ENCODE measurements around the gene ANO3. TPM values are rescaled to one million over a fixed set of nuclear protein-coding genes. Genes with fewer than 3 reads are reported as not detected.

The ANO3 gene
- polyA plus RNA-seq, 1 experiment: 0.02 TPM

DNA sequence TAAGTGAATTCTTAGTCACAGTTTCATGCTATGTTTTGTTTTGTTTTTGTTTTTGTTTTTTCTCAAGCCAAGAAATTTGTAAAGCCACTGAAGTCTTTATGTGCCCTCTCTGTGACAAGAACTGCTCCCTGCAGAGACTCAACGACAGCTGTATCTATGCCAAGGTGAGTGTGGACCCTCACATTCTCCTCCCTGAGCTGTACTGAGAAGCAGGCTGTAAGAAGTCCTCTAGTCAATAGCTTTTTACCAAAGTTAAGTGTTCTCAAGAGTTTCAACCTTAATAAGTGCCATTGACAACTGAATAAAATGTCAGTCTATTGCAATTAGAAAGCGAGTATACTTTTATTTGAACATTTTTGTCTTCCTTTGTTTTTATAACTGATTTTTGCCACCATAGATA lies 221.3 kb downstream of the ANO3 start:
- no peak for DNase-seq (ENCODE audit: low read depth, low spot score)
- TF ChIP-seq, protein P1, sequence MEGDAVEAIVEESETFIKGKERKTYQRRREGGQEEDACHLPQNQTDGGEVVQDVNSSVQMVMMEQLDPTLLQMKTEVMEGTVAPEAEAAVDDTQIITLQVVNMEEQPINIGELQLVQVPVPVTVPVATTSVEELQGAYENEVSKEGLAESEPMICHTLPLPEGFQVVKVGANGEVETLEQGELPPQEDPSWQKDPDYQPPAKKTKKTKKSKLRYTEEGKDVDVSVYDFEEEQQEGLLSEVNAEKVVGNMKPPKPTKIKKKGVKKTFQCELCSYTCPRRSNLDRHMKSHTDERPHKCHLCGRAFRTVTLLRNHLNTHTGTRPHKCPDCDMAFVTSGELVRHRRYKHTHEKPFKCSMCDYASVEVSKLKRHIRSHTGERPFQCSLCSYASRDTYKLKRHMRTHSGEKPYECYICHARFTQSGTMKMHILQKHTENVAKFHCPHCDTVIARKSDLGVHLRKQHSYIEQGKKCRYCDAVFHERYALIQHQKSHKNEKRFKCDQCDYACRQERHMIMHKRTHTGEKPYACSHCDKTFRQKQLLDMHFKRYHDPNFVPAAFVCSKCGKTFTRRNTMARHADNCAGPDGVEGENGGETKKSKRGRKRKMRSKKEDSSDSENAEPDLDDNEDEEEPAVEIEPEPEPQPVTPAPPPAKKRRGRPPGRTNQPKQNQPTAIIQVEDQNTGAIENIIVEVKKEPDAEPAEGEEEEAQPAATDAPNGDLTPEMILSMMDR (IDR thresholded peaks at IDR 0.05; ENCODE audit: low read depth, low read length): no peak
- ChIA-PET POLR2A (no interaction called here), CTCF (no interaction called here)
- no peaks in the 10 kb centered on the region for H3K27me3 ChIP-seq (ENCODE audit: control insufficient read depth, insufficient read depth, low read length)
- no peak overlapping the region for H3K27ac ChIP-seq (ENCODE audit: low read depth, low read length)
- H3K9me3 ChIP-seq (ENCODE audit: control insufficient read depth, insufficient read depth, low read length): no peaks in the 10 kb centered on the region
- no peak overlapping the region for H3K4me3 ChIP-seq (ENCODE audit: low read depth, low read length)

DNA sequence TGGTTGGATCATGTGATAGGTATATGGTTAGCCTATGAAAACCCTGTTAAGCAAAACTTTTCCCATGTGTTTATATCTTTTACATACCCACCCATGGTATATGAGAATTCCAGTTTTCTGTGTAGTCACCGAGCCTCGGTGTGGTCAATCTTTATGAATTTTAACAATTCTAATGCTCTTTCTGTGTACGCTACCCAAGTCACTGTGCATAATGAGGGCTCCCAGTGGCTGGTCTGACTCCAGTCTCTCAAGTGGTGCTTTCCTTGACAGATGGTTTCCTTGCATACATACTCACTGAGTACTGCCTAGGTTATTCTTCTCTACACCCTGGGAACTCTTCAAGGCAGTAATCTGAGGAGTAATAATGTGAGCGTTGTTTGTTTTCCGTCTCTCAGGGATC lies 222.5 kb downstream of the ANO3 start:
- no peaks in the 10 kb centered on the region for H3K27me3 ChIP-seq (ENCODE audit: control insufficient read depth, insufficient read depth, low read length)
- no peaks in the 10 kb centered on the region for H3K9me3 ChIP-seq (ENCODE audit: control insufficient read depth, insufficient read depth, low read length)
- H3K27ac ChIP-seq (ENCODE audit: low read depth, low read length): no peak overlapping the region
- no peak overlapping the region for H3K4me3 ChIP-seq (ENCODE audit: low read depth, low read length)
- no peak for DNase-seq (ENCODE audit: low read depth, low spot score)
- POLR2A ChIA-PET: no interaction called here
- TF ChIP-seq, protein P1 (IDR thresholded peaks at IDR 0.05; ENCODE audit: low read depth, low read length): no peak
- CTCF ChIA-PET: no interaction called here

DNA sequence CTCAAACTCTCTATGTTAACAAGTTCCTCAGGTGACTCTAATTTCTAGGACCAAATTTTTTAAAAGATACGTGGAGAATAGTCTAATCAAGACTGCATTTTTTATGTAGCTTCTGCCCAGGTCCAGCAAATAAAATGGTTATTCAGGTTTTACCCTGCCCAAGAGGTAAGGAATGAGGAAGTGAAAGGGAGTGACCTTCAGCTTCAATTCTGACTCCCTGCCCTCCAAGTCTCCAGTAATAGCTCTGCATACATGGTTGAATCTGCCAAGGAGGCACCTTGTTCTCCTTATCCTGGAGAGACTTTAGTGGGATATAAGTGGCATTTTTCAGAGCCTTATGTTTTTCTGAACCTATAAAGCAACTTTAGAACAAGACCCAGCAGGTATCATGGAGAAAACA lies 224.7 kb downstream of the ANO3 start:
- H3K27me3 ChIP-seq (ENCODE audit: control insufficient read depth, insufficient read depth, low read length): no peaks in the 10 kb centered on the region
- no peaks in the 10 kb centered on the region for H3K9me3 ChIP-seq (ENCODE audit: control insufficient read depth, insufficient read depth, low read length)
- TF ChIP-seq, protein P1 (IDR thresholded peaks at IDR 0.05; ENCODE audit: low read depth, low read length): no peak
- POLR2A ChIA-PET: no interaction called here
- no peak overlapping the region for H3K4me3 ChIP-seq (ENCODE audit: low read depth, low read length)
- no peak for DNase-seq (ENCODE audit: low read depth, low spot score)
- CTCF ChIA-PET: interaction anchor here (0.8 to 1.1 kb wide), 2 partner anchors 272 to 602 kb away, joined by 3 to 4 read pairs; no protein-coding TSS in a partner anchor
- no peak overlapping the region for H3K27ac ChIP-seq (ENCODE audit: low read depth, low read length)

DNA sequence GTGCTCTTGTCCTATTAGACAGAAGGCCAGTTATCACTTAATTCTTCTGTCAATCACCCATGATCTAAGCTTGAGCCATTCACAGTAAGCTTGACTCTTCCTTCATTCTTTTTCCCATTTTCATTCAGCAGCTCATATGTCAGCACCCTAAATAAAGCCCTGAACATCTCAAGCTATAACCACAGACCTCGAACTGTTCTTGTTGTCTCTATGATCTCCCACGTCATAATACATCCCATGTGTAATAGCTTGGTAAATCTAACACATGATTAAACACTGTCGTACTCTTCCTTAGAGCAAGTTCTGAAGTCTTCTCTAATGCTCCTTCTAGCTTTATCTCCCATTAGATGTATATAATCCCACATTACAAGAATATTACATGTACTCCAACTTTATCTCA lies 225.7 kb downstream of the ANO3 start:
- H3K27me3 ChIP-seq (ENCODE audit: control insufficient read depth, insufficient read depth, low read length): no peaks in the 10 kb centered on the region
- TF ChIP-seq, protein P1 (IDR thresholded peaks at IDR 0.05; ENCODE audit: low read depth, low read length): no peak
- no peak overlapping the region for H3K4me3 ChIP-seq (ENCODE audit: low read depth, low read length)
- H3K27ac ChIP-seq (ENCODE audit: low read depth, low read length): no peak overlapping the region
- no peak for DNase-seq (ENCODE audit: low read depth, low spot score)
- ChIA-PET CTCF (interaction anchor here (1.1 kb wide), 1 partner anchor 601 kb away, joined by 4 read pairs; no protein-coding TSS in a partner anchor), POLR2A (no interaction called here)
- H3K9me3 ChIP-seq (ENCODE audit: control insufficient read depth, insufficient read depth, low read length): no peaks in the 10 kb centered on the region

DNA sequence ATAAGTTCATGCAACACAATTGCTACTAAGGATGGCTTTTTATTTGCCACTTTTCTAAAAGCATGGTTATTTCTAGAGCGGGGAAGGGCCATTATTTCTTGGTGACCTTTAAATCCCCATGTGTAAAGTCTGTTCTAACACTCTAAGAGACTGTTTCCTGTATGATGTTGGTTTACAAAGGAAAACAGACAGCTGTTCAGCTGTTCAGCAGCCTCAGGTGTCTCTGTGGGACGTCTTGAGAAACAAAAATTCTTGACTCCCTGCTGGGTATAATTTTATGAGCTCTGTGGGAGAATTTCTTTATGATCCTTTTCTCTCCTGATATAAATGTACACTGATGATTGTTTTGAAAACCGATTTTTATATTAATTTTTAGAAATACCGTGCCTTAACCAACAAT lies 226.3 kb downstream of the ANO3 start:
- TF ChIP-seq, protein P1 (IDR thresholded peaks at IDR 0.05; ENCODE audit: low read depth, low read length): no peak
- Histone ChIP-seq H3K27ac (ENCODE audit: low read depth, low read length) (no peak overlapping the region), H3K4me3 (ENCODE audit: low read depth, low read length) (no peak overlapping the region), H3K27me3 (ENCODE audit: control insufficient read depth, insufficient read depth, low read length) (no peaks in the 10 kb centered on the region), H3K9me3 (ENCODE audit: control insufficient read depth, insufficient read depth, low read length) (no peaks in the 10 kb centered on the region)
- CTCF ChIA-PET: no interaction called here
- POLR2A ChIA-PET: no interaction called here
- DNase-seq (ENCODE audit: low read depth, low spot score): no peak

Data from AG04450 (cell line).